Upper lobe of right lung (tissue), 1 donor: ENCODE measurements around the gene SETD6. TPM values are rescaled to one million over a fixed set of nuclear protein-coding genes. Genes with fewer than 3 reads are reported as not detected.

ENCODE experiments used
- ATAC-seq: fragments of 200-7000 bp; cut with Tn5 transposase; one replicate; pipeline ENCODE4 v1.9.1; 2020; ENCODE audit warnings: mild to moderate bottlenecking, moderate library complexity
- DNase-seq: peaks from one replicate; pipeline ENCODE4 v3.0.0-alpha.2; 2020
- H3K27ac ChIP-seq: fragments of 200-600 bp; one replicate; pipeline ENCODE4 v1.8.0; 2022
- H3K27me3 ChIP-seq: fragments of 200-600 bp; one replicate; pipeline ENCODE4 v1.8.0; 2022; ENCODE audit warnings: mild to moderate bottlenecking
- H3K36me3 ChIP-seq: fragments of 200-600 bp; one replicate; pipeline ENCODE4 v1.8.0; 2022
- H3K4me1 ChIP-seq: fragments of 200-600 bp; one replicate; pipeline ENCODE4 v1.8.0; 2022
- H3K4me3 ChIP-seq: fragments of 200-600 bp; one replicate; pipeline ENCODE4 v1.8.0; 2022; ENCODE audit warnings: mild to moderate bottlenecking
- H3K9me3 ChIP-seq: fragments of 200-600 bp; one replicate; pipeline ENCODE4 v1.8.0; 2022
- CTCF ChIP-seq: fragments of 200-600 bp; IDR thresholded peaks from one replicate; pipeline ENCODE4 v1.8.0; 2022; ENCODE audit warnings: antibody characterized with exemption
- intact Hi-C: fragments of 100-400 bp; cut with DNase I; formaldehyde crosslinking; loops from one replicate; pipeline ENCODE4 v1.11.0; 2022
- total RNA-seq: library from RNA; stranded (reverse); fragmentation: NEBNext Ultra II Directional; extraction: Animal tissue kit (Norgen Biotek cat#: 25700); gene quantifications from one replicate; pipeline ENCODE4 v1.2.1, GENCODE V29; 2021
- donor health status: DM: no; HTN: yes; CAD: no; lungs with severe emphysema.

Gene SETD6
- total RNA-seq, 1 donor from 2014 or later: 22.0 TPM

GRCh38 chr16:58533751-58534470 is 18.6 kb downstream of the SETD6 start:
- Histone ChIP-seq H3K27ac (no peak overlapping the region), H3K9me3 (no peaks in the 10 kb centered on the region), H3K36me3 (peaks cover 100% of the 10 kb centered on the region), H3K4me1 (no peaks in the 10 kb centered on the region), H3K4me3 (no peak overlapping the region), H3K27me3 (no peaks in the 10 kb centered on the region)
- DNase-seq (no peak), ATAC-seq (no peak)
- TF ChIP-seq CTCF: no peak
- intact Hi-C loops: no loop called here

- H3K36me3 ChIP-seq: peaks cover 99% of the 10 kb centered on the region
- ATAC-seq (no peak), DNase-seq (no peak)
- no peak overlapping the region for H3K4me3 ChIP-seq
- intact Hi-C loops: no loop called here
- no peak overlapping the region for H3K27ac ChIP-seq
- TF ChIP-seq CTCF: no peak
- H3K9me3 ChIP-seq: no peaks in the 10 kb centered on the region
- no peaks in the 10 kb centered on the region for H3K27me3 ChIP-seq
- no peaks in the 10 kb centered on the region for H3K4me1 ChIP-seq
Observed at GRCh38 chr16:58535100-58535499, 19.8 kb downstream of the SETD6 start.

- H3K27ac ChIP-seq: no peak overlapping the region
- H3K4me1 ChIP-seq: no peaks in the 10 kb centered on the region
- H3K9me3 ChIP-seq: no peaks in the 10 kb centered on the region
- H3K4me3 ChIP-seq: no peak overlapping the region
- no peaks in the 10 kb centered on the region for H3K27me3 ChIP-seq
- peaks cover 99% of the 10 kb centered on the region for H3K36me3 ChIP-seq
- ATAC-seq (no peak), DNase-seq (no peak)
- TF ChIP-seq CTCF: no peak
- intact Hi-C loops: no loop called here
Observed at GRCh38 chr16:58536278-58536677, 21.0 kb downstream of the SETD6 start.

GRCh38 chr16:58537124-58537906 is 22.0 kb downstream of the SETD6 start:
- peaks cover 99% of the 10 kb centered on the region for H3K36me3 ChIP-seq
- intact Hi-C loops: no loop called here
- no peaks in the 10 kb centered on the region for H3K9me3 ChIP-seq
- H3K27ac ChIP-seq: no peak overlapping the region
- H3K4me1 ChIP-seq: no peaks in the 10 kb centered on the region
- no peak for ATAC-seq
- H3K27me3 ChIP-seq: no peaks in the 10 kb centered on the region
- no peak overlapping the region for H3K4me3 ChIP-seq
- TF ChIP-seq CTCF: no peak
- no peak for DNase-seq

GRCh38 chr16:58541711-58542110 is 26.4 kb downstream of the SETD6 start:
- intact Hi-C loops: no loop called here

More at GRCh38 chr16:58541711-58542110, 26.4 kb downstream of the SETD6 start:
- Histone ChIP-seq H3K4me1 (no peaks in the 10 kb centered on the region), H3K27me3 (no peaks in the 10 kb centered on the region), H3K9me3 (no peaks in the 10 kb centered on the region), H3K4me3 (no peak overlapping the region), H3K27ac (no peak overlapping the region), H3K36me3 (peaks cover 99% of the 10 kb centered on the region)
- no peak for TF ChIP-seq CTCF
- DNase-seq (no peak), ATAC-seq (no peak)
